Central memory CD4-positive, alpha-beta T cell (primary cell): Measurements from ENCODE around the gene RCOR1.

ENCODE experiments used
- DNase-seq: peaks from one replicate; pipeline ENCODE4 v3.0.0; 2022

RCOR1 gene

DNA sequence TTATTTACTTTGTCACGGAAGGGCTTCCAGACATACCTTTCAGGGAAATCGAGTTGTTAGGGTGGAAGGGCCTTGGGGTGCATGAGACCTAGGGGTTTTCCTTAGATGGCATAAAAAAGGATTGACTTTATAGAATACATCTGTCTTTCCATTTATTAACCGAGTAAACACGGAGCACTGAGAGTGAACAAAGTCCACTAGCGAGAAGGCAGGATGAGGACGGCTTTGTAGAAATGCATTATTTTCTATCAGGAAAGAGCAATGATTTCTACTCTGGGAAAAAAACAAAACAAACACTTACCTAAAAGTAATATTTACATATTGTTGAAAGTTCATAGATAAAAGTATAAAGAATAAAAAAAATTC lies 91.8 kb downstream of the RCOR1 start:
- DNase-seq, result no peak

DNA sequence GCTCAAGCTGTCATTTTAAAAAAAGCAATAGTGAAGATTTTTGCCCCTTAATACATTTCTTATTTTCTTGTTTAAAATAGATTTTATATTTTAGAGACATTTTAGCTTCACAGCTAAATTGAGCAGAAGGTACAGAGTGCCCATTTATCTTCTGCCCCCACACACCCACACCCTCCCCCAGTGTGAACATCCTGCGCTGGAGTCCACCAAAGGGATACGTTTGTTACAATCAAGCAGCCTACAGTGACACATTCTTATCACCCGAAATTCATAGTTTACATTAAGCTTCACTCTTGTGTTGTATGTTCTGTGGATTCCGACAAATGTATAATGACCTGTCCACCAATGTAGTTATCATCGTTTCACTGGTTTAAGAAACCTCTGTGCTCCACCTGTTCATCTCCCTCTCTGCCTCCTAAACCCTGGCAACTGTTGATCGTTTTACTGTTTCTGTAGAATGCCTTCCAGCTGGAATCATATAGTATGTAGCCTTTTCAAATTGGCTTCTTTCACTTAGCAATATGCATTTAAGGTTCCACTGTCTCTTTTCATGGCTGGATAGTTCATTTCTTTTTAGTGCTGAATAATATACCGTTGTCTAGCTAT lies 93.8 kb downstream of the RCOR1 start:
- no peak for DNase-seq

DNA sequence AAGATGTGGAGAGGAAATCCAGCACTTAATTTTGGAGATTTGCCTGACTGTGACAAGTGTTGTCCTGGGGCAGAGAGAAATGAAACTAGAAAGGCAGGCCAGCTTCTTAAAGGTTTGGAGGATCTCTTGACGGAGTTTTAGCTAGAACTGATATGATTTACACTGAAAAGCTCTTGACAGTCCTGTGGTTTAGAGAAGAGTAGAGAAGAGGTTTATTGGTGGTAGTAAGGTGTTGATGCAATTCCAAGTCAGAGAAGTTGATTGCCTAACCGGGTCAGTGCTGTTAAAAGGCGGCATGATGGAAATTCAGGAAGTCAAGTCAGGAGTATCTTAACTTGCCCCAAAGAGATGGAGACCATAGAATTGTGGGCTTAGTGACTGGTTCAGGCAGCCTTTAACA lies 95.8 kb downstream of the RCOR1 start:
- no peak for DNase-seq

DNA sequence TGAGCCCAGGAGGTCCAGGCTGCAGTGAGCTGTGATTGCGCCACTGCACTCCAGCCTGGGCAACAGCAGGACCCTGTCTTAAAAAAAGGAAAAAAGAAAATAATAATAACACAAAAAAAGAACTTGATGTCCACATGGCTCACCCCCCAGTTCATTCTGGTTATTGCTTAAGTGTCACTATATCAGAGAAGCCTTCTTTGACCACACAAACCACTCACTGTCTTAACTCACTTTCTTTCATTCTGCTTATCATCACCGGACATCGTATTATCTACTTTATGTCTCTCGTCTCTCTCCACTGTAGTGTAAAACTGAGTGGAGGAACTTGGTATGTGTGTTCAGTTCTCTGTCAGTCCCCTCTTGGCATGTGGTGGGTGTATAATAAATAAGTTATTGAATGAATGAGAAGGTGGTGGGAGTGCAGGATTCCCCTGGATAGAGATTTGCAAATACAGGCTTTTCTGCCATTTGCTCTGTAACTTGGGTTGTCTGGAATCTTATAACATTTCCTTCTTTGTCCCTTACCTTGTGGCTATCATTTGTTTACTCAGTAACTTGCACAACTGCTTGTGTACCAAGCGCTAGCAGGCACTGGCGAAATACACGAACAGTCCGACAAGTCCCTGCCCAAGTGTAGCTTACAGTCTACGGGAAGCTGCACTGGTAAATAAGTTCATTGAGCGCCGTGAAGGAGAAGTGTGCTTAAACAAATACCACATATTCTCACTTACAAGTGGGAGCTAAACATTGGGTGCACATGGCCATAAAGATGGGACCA lies 98.2 kb downstream of the RCOR1 start:
- no peak for DNase-seq

DNA sequence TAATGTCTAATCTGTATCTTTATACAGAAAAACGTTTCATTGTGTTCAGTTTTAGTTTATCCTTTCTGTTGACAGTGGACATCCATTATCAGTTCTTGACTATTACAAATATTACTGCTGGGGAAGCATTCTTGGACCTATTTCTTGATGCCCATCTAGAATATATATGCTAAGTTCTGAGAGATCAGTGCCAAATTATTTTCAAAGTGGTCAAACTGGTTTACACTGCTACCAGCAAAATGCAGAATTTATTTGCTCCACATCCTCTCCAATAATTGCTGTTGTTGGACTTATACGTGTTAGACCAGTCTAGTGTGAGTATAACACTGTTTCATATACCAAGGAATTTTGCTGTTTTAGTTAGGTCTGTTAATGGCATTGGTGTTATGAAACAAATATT lies 99.3 kb downstream of the RCOR1 start:
- no peak for DNase-seq

DNA sequence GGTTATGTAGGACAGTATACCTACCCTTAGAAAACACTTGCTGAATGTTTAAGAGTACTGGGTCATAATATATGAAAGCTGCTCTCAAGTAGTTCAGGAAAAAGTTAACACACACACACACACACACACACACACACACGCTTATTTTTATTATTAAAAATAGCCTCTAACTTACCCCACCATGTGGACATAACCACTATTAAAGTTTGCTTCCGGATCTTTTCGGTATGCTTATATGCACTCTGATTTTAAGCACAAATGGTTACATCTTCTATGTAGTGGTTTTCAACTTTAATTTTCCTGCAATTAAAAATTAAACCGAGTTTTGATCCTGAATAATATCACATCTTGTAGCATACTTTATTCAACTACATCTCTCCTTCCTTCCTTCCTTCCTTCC lies 99.9 kb downstream of the RCOR1 start:
- DNase-seq, result no peak

DNA sequence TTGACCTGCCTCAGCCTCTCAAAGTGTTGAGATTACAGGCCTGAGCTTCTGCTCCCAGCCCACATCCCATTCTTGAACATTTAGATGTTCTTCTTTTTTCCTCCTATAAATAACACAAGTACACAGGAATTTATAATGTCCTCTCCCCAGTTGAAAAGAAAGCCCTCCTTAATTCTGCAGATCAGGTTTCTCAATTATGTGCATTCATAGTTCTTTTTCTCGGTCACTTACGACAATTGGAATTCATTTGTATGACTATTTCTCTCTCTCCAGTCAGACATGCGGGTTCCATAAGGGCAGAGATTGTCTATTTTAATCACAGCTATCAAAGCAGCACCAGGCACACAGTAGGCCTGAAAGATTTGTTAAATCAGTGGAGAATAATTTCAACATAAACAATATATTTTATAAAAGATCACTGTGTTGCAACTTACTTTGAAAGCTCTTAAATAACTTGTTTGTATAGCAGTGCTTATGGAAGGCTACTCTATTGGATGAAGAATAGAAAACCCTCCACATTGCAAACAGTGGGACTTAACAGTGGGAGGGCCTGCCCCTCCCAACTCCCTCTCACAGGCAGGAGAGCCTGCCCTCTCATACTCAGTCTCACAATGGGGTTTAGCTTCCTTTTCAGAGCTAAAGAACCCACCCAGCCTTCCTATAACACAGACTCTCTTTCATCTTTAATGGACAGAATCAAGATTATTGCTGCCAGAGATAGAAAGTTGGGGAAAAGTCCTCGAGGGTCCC lies 100.7 kb downstream of the RCOR1 start:
- no peak for DNase-seq

DNA sequence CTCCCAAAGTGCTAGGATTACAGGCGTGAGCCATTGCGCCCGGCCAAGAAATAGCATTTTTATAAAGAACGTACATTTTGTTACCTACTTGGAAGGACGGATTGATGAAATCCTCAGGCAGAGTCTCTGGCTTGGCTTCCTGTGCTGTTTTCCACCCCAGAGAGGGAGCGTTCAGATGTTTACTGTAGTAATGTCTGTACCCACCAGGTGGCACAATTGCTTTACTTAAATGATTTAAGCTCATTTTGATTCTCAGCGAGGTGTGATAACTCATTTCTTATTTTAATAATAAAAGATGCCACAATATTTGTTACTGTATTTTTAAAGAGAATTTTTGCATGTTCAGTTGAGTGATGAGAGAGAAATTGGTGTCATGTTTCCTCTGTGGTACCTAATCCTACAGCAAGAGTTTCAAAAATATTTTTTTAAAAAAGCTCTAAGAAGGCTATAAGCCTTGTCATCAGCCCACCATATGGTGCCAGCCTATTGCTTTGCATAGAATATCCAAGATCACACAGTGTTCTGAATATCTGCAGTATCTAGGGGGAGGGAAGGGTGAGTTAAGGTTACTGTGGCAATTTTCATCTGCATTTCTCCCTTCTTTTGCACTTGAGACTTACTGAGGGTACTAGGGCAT lies 102.2 kb downstream of the RCOR1 start:
- peak; percentile 50 for DNase-seq

DNA sequence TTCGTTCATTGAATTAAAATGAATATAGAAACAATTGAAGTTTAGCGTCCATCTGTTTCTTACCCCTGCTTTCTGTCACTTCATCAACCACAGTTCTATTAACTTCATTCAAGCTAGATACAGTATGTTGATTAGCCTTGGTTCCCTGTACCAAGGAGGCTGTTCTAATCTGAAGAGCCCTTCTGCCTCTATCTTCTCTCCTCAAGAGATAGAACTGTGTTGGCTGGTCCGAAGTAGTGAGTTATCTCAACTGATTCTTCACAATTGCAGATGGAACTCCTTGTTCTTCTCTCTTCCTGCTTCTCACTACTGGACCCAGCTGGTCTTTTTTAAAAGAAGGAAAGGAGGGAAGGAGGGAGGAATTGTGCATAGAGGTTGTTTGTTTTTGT lies 102.7 kb downstream of the RCOR1 start:
- no peak for DNase-seq

DNA sequence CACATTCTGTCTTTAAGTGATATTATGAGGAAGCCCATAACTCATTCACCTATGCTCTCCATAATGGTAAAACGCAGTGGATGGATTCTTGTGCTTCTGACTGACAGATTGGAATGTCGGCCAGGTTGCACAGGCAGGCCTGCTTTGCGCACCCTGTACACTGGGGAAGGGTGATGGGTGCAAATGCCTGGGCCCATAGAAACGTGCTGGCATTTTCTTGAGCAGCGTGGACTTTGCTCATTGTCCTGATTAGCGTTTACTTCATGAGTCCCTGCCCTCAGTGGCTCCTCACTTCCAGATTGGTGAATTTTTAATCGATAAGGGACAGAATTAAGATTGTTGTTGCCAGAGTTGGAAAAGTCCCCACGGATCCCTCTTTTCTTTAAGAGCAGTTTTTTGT lies 103.9 kb downstream of the RCOR1 start:
- no peak for DNase-seq

DNA sequence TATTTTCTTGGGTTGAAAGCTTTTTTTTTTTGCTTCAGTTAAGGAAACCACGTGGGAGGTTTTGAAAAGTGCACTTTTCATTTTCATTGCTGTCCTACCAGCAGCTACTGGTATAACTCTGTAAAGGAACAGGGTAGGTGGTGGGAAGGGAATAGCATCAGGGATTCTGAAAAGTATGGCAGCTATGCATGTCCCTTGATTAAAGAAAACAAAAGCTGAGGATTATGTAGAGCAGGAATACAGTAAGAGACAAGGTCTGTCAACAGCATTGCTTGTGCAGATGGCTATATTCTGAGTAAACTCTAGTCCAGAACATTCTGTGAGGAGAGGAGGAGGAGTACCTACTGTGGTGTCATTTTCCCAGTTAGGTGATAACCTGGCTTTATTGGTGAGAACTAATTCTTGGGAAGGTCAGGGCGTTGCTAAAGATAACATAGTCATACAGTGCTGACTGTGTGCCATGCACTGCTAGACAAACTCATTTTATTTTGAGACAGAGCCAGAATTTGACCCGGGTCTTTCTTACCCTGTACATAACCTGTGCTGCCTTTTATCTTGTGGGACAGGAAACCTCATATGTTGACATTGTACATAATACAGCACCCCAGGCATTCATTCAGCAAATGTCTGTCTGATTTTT lies 104.5 kb downstream of the RCOR1 start:
- DNase-seq, result no peak

DNA sequence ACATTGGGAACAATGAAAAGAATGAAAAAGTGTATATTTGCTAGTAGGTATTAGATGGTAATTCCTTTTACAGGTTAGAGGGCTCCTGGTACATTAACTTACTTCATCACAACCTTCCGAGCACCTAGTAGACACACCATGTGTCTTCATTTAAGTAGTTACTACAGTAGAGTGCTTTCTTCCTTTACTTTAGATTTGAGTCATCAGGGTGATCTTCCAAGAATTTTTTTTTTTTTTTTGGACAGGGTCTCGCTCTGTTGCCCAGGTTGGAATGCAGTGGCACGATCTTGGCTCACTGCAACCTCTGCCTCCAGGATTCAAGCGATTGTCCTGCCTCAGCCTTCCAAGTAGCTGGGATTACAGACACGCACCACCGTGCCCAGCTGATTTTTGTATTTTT lies 105.1 kb downstream of the RCOR1 start:
- no peak for DNase-seq

DNA sequence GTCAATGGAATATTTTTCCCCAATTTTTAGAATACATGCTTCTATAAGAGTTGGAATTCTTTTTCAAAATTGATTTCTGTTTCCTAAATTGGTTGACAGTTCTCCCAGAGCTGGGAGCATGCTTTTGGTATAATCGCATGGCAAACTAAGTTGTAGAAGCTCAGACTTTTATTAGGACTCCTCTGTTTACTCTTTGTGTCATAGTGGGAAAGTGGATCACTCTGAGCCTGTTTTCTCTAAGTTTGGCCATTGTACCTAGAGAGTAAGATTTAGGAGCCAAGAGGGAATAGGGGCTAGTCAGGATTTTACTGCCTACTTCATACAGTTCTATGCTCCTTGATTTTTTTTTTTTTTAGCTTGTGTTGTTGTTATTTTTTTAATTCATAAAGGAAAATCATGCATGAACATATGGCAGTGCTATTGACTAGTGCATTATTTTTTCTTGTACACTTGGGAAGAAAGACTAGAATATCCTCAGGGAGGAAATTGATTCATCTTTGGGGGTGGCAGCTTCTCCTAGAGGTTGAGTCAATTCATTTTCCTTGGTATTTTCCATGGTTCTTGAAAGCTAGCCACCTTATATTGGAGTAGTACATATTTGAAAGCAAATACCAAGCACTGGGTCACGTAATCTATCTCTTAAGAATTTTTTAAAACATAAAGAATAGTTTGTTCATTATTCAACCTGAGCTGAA lies 107.1 kb downstream of the RCOR1 start:
- DNase-seq, result no peak

DNA sequence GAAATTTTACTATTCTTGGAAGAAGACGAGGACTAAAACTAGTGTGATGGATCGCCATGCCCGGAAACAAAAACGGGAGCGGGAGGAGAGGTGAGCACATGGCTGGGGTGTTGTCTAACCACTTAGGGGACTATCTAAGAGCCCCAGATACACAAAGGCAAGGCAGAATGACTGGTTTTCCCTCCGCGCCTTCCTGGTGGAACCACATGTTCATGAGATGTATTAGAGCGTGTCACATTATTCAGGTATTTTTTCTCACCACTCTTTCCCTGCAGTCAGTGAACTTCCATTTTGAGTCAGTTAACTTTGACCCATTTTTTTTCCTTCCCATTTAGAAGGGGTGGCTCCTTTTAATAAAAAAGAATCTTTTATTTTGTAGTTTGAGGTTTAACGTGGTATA lies 116.0 kb downstream of the RCOR1 start:
- no peak for DNase-seq

DNA sequence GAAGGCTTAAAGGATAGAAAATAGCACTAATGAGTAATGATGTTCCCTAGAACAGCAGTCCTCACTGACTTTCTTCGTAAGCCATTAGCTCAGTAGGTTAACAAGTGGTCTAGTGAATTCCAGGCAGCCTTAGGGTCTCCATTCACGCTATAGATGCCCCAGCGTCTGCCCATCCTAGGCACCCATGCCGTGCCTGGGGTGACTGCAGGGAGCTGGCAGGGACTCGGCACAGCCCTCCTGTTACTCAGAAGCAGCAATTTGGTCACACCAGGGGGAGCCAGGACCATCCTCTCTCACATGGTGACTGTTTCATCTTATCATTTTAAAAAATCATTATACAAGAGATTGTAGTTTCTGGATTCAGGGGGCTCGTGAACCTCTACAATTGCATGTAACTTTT lies 118.8 kb downstream of the RCOR1 start:
- DNase-seq, result no peak

DNA sequence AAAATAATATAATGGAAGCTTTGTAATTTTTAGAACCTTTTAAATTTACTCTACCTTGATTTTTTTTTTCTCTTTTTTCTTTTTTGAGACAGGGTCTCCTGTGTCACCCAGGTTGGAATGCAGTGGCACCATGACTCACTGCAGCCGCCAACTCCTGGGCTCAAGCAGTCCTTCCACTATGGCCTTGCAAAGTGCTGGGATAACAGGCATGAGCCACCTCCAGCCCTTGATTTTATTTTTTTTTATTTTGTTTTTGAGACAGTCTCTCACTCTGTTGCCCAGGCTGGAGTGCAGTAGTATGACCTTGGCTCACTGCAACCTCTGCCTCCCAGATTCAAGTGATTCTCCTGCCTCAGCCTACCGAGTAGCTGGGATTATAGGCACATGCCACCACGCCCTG lies 119.5 kb downstream of the RCOR1 start:
- DNase-seq, result no peak

DNA sequence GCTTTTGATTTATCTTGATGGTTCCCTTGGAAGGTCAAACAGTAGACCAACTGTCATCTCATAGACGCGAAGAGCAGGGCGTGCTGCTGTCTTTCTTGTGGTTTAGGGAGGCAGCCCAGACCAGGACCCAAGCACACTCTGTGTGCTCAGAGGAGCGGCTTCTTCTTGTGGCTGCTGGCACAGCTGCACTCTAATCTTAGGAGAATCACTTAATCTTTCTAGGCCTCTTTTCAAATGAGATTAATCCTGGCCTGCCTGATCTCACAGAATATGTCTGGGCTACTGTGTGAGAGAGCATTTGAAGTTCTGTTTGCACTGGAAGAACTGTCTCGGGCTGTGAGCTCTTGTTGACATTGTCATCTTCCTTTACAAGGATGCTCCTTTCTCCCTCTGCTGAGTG lies 124.8 kb downstream of the RCOR1 start:
- DNase-seq, result no peak

DNA sequence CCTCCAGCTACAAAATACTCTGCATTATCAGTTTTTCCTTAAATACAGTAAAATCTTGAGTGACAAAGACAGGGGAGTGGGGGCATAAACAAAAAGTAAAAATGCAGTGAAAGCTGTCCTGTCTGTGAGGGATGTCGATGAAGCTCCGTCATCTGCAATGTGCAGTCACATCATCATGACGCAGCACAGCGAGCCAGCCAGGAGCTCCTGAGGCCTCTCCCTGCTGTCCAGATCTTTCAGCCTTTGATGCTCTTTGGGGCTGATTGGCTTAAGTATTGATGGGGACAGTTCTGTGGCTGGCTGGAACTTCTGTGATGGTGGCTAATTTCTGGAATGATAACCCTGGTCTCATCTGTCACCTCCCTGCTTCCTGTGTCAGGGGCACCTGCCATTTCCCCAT lies 130.2 kb downstream of the RCOR1 start:
- DNase-seq, result no peak

DNA sequence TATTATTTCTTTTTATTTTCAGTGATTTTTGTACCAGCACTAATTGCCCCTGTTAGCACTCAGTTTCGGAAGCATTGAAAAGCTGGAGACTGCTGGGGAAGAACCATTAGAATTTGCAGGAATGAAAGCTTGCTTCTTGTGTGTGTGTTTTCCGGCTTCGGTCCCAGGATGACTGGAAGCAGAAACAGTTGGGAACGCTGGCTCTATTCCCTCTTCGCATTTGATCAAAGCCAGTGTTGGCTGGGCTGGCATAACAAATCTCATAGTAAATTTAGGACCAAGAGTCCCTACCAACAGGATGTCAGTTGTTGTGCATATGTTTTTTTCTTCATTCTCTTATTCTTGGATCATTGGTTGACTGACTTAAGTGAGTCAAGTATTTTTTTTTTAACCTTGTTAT lies 131.2 kb downstream of the RCOR1 start:
- DNase-seq, result no peak

DNA sequence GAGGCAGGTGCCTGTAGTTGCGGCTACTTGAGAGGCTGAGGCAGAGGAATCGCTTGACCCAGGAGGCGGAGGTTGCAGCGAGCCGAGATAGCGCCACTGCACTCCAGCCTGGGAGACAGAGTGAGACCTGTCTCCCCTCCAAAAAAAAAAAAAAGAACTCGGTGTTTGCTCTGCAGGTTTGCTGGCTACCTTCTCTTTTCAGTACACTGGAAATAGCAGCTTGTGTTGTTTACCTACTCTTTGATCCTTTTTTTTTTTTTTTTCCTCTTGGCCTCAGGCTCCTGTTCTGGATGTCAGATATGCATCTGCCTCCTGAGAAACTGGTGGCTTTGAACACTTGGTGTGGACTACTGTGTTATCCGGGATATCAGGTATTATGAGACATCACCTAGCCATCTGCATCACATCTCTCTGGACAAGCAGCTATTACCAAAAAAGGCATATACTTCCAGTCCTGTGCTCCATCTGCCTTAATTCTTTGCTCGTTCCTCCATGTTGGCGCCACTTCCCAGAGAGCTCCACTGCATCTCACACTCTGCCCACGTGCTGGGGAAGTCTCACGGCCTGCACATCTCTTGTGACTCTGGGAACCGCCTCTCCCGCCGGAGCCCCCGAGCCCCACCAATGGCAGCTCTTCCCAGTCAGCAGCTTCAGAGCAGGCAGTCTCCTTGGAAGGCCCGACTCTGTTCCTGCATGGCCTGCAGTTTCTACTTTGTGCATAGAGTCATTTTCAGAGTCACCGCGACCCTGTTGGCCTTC lies 133.9 kb downstream of the RCOR1 start:
- DNase-seq, result no peak

DNA sequence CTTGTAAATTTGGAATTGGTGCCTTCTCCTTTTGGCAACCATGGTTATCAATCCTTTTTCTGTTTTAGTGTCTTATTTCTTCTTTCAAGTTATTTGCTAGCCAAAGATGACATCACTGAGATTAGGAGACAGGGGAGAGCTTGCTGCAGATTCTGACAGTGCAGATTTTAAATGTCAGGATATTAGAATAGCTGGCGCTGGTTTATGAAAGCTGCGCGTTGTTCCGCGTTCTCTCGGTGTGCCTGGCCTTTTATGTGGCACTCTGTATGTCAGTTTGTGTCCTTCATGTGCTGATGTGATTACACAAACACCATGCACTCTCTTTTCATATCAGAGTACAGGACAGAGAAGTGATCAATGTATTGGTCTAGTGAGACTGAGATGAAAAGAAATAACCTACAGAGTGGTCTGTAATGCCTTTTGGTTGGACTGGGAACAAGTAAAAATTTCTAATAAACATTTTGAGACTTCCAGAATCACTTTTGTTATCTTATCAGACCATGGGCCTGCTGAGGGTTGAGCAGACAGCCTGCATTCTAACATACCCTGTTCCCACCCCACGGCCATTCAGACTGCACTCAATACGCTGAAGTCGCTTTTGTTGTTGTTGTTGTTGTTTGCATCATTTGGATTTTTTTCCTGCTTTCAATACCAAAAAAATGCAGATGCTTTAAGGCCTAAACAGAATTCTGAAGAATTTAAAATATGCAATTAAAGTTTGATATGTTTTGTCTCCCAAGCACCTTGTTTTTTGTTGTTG lies 135.1 kb downstream of the RCOR1 start:
- no peak for DNase-seq
